EH (cell line): ENCODE results near the gene ABCB9.
"Not testable (repeated sequence)": the region's sequence is repeated elsewhere in the genome, so short reads cannot be mapped to it uniquely, and the experiment has no call there.

Source experiments
- DNase-seq: peaks from one replicate; pipeline ENCODE4 v3.0.0-alpha.2; 2015; ENCODE audit warnings: low read depth

Gene ABCB9

GRCh38 chr12:122965851-122966742, at the start of gene ABCB9:
ABCB9 (minus strand) TSS chr12:122966463; CDS start chr12:122960235, 6,228 bp downstream.
- peak; percentile 93 for DNase-seq

- not testable (repeated sequence) for DNase-seq
These were observed 48.2 kb upstream of the ABCB9 start for GRCh38 chr12:123014473-123014872.

GRCh38 chr12:123013185-123014095, 47.2 kb upstream of the ABCB9 start:
- DNase-seq: no peak

GRCh38 chr12:123011701-123012100, 45.4 kb upstream of the ABCB9 start:
- DNase-seq: no peak

GRCh38 chr12:123010681-123011080, 44.4 kb upstream of the ABCB9 start:
- DNase-seq: no peak

GRCh38 chr12:123010110-123010509, 43.8 kb upstream of the ABCB9 start:
- DNase-seq: no peak

- DNase-seq: peak; percentile 32
These were observed 40.7 kb upstream of the ABCB9 start for GRCh38 chr12:123006977-123007376.

- DNase-seq: no peak
These were observed 38.9 kb upstream of the ABCB9 start for GRCh38 chr12:123005081-123005626.

- no peak for DNase-seq
These were observed 38.0 kb upstream of the ABCB9 start for GRCh38 chr12:123004287-123004686.

GRCh38 chr12:123003257-123003656, 37.0 kb upstream of the ABCB9 start:
- DNase-seq: no peak

- no peak for DNase-seq
These were observed 35.2 kb upstream of the ABCB9 start for GRCh38 chr12:123001464-123001863.

- DNase-seq: no peak
These were observed 34.3 kb upstream of the ABCB9 start for GRCh38 chr12:123000578-123000977.

GRCh38 chr12:122999986-123000420, 33.7 kb upstream of the ABCB9 start:
- DNase-seq: no peak

GRCh38 chr12:122999196-122999946, 33.1 kb upstream of the ABCB9 start:
- no peak for DNase-seq

GRCh38 chr12:122998316-122998715, 32.1 kb upstream of the ABCB9 start:
- no peak for DNase-seq

- no peak for DNase-seq
These were observed 31.3 kb upstream of the ABCB9 start for GRCh38 chr12:122997343-122998250.

- no peak for DNase-seq
These were observed 30.5 kb upstream of the ABCB9 start for GRCh38 chr12:122996621-122997342.

GRCh38 chr12:122996188-122996601, 29.9 kb upstream of the ABCB9 start:
- DNase-seq: no peak

GRCh38 chr12:122995503-122996187, 29.4 kb upstream of the ABCB9 start:
- no peak for DNase-seq
